NAMALWA (cell line): ENCODE data around the gene LY86.
A peak's percentile ranks its signal among the peaks of the same experiment; 100 is the strongest.
"Not testable (repeated sequence)": the region's sequence is repeated elsewhere in the genome, so short reads cannot be mapped to it uniquely, and the experiment has no call there.

Experiments
- DNase-seq: peaks from one replicate; pipeline ENCODE4 v3.0.0-alpha.2; 2015; ENCODE audit warnings: low spot score

LY86 gene

DNA sequence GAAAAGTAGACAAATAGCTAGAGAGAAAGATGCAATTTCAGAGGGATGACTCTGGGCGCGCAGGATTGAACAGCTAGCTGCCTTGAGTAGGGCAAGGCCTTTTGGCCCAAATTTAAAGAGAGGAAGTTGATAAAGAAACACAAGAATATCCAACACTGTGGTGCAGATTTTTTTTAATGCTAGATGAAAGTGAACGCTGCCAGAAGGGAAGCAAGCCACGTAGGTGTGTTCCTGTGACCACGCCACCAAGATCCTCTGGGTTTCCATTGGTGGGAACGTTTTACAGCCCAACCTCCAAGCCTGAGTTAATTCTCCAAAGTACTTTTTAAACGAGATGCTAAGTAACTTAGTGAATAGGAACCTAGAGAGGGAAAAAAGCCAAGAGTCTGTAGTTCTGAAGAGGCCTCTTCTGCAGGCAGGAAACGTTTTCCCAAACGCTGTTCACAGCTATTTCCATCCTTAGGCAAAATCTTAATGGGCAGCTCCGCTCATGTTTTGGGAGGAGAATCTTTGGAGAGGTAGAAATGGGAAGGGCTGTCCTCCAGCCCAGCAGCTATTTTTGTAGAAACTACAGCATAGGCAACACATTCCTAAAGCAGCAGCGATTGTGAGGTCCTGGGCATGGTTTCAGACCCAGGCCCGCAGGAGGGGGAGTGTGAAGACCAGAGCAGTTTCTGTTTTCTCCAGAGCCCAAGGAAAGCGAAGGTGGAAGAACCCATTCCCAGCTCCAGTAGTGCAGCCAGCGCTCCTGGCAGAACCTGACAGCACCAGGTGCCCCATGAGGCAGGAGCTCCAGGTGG, 8.2 kb downstream of the LY86 start:
- DNase-seq: no peak

DNA sequence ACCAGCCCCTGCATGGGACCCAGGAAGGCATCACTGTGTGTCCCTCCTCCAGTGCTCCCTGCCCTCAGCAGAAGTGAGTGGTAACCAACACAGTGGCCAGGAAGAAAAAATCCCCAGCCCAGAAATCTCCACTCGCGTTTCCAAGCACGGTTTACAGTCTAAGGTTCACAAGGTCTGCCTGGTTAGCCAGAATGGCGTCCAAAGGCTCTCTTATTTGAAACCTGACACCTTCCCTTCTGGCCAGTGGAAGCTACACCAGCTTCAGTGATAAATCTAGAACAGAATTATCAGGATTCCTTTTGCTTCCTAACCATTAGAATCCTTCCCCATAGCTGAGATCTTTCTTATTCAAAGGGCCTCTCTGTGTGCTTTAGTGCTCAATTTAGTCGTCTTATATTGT, 9.2 kb downstream of the LY86 start:
- no peak for DNase-seq

GRCh38 chr6:6599468-6599873, 11.0 kb downstream of the LY86 start:
- no peak for DNase-seq

DNA sequence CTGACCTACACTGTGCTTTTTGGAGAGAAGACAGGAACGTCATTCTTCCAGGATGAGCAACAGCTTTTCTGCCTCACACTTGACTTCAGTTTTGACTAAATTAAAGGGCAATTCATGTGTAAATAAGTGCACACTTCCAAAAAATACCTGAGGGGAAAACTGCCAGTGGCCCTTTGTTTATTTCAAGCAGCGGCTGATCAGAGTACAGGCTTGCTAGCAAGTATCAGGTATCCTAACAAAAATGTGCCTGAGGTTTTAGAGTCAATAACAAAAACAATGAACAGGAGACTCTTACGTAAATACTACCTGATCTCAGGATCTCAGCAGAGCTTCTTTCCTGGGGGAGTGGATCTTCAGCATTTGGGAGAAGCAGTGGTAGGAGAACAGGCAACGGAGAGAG, 12.4 kb downstream of the LY86 start:
- DNase-seq: no peak

- DNase-seq: no peak
Measured at GRCh38 chr6:6602262-6602661, 13.7 kb downstream of the LY86 start.

GRCh38 chr6:6603317-6603716, 14.8 kb downstream of the LY86 start:
- no peak for DNase-seq

- no peak for DNase-seq
Measured at GRCh38 chr6:6604015-6604414, 15.5 kb downstream of the LY86 start.

GRCh38 chr6:6604566-6604965, 16.0 kb downstream of the LY86 start:
- no peak for DNase-seq

DNA sequence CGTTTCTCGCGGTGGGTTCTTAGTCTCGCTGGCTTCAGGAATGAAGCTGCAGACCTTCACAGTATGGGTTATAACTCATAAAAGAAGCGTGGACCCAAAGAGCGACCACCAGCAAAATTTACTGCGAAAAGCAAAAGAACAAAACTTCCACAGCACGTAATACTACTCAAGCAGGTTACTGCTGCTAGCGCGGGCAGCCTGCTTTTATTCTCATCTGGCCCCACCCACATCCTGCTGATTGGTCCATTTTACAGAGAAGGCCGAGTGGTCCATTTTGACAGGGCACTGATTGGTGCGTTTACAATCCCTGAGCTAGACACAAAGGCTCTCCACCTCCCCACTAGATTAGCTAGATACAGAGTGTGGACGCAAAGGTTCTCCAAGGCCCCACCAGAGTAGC, 17.4 kb downstream of the LY86 start:
- no peak for DNase-seq

DNA sequence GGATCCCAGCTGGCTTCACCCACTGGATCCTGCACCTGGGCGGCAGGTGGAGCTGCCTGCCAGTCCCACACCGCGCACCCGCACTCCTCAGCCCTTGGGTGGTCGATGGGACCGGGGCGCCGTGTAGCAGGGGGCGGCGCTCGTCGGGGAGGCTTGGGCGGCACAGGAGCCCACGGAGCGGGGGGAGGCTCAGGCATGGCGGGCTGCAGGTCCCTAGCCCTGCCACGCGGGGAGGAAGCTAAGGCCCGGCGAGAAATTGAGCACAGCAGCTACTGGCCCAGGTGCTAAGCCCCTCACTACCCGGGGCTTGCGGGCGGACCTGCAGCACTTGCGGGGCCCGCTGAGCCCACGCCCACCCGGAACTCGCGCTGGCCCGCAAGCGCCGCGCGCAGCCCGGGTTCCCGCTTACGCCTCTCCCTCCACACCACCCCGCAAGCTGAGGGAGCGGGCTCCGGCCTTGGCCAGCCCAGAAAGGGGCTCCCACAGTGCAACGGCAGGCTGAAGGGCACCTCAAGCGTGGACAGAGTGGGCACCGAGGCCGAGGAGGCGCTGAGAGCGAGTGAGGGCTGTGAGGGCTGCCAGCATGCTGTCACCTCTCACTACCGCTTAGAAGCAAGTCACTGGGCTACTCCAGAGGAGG, 18.0 kb downstream of the LY86 start:
- DNase-seq: not testable (repeated sequence)

DNA sequence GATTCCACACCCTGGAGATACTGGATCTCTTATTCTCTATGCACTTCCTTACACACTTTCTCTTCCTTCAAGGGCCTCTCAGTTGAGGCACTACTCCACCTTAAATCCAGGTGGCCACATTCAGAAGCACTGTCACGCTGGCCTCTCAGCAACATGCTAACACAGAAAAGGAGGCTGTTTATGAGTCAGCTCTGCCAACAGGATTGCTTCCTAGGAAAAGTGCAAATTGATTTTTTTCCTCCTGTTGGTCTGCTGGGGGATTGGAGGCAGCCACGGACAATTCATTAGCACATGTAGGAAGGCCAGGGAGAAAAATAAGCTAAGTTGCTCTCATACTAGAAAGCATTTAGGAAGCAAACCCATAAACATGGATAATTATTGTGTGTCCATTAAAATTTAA, 20.9 kb downstream of the LY86 start:
- no peak for DNase-seq

- DNase-seq: peak; percentile 50
Measured at GRCh38 chr6:6610031-6610591, 21.6 kb downstream of the LY86 start.

DNA sequence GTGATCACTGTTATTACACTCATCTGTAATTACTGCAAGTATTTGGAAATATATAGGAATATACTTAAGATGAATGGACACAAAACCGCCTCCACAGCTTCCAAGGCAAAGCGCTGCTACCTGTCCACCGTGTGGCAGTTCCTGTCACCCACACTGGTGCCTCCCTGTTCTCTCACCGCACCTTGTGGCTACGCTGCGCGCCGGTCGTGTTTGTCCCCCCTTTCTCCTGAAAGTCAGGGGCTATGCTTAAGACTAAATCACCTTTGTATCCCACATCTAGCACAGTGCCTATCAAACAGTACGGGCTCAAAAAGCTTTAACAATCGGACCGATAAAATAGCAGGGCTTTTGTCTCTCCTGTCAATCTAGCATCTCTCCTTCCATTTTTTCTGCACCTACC, 23.0 kb downstream of the LY86 start:
- DNase-seq: no peak

- DNase-seq: peak; percentile 21
Measured at GRCh38 chr6:6612308-6612707, 23.8 kb downstream of the LY86 start.

- DNase-seq: not testable (repeated sequence)
Measured at GRCh38 chr6:6613103-6613718, 24.7 kb downstream of the LY86 start.

GRCh38 chr6:6614096-6614982, 25.8 kb downstream of the LY86 start:
- no peak for DNase-seq

- DNase-seq: no peak
Measured at GRCh38 chr6:6614983-6615349, 26.4 kb downstream of the LY86 start.

DNA sequence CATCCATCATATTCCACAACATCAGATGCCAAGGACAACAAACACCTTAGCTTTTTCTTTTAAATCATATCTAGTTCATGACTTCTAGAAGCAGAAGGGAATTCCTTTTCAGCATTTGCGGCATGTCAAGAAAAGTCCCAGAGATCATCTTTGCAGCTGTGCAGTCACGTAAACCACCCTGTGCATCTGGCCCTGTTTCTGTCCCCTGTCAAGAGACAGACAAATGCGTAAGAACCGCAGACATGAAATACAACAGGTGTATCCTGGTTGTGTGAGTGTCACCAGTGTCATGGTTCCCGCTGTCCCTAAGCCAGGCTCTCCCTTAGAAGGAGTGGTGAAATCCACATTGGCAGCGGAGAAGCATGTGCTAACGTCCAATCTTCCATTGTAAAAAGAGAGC, 28.1 kb downstream of the LY86 start:
- DNase-seq: peak; percentile 35

DNA sequence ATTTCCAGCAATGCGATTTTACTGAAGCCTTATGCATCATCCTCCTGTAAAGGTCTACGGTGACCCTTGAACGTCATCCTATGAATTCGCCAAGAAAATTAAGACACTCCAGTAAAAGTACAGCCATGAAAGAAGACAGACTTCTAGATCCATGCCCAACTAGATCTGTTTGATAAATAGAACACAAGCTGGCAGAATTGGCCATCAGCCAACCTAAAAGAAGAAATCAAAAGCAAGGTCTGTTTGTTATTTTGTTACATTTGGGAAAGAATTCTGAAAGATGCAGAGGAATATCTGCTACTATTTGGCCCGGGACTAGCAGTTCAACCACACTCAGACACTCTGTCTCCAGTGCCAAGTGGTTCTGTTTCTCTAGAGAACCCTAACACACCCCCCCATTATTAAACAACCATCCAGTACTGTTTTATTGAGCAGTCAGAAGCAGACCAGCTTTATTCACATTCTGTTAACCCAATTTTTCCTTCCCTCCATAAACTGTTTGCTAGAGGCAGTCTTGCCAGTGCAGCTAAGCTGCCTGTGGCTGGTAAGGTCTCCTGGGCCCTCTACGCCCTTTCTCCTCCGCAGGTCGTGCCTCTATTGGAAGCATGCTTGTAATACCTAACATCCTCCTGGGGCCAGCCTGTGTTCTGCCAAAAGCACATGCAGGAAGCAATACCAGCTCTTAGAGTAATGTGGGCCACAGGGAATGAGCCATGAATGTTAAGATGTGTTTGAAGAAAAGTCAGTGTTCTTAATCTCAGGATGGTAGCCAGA, 30.7 kb downstream of the LY86 start:
- DNase-seq: no peak

GRCh38 chr6:6620766-6621425, 32.4 kb downstream of the LY86 start:
- DNase-seq: no peak

- DNase-seq: no peak
Measured at GRCh38 chr6:6622501-6622900, 34.0 kb downstream of the LY86 start.
